ENCODE data around the gene B3GALNT1.

Gene B3GALNT1

DNA sequence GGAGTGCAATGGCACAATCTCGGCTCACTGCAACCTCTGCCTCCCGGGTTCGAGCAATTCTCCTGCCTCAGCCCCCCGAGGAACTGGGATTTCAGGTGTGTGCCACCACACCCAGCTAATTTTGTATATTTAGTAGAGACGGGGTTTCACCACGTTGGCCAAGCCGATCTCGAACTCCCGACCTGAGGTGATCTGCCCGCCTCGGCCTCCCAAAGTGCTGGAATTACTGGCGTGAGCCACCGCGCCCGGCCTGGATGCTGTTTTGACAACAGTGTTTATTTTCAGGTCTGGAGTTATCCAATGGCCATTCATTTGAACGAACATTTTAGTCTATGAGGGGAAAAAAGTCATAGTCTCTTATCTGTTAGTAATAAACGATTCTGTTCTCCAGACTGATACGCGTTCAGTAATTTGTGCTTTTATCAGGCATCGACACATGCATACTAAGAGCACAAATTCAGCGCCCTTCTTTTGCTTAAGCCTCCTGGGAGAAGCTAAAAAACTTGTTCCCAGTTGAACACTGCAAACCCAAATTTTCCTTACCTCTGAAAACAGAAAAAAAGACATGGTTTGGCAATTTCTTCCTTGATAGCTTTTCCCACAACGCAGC, 1.3 kb downstream of the B3GALNT1 start:
- TF ChIP-seq, protein P1, sequence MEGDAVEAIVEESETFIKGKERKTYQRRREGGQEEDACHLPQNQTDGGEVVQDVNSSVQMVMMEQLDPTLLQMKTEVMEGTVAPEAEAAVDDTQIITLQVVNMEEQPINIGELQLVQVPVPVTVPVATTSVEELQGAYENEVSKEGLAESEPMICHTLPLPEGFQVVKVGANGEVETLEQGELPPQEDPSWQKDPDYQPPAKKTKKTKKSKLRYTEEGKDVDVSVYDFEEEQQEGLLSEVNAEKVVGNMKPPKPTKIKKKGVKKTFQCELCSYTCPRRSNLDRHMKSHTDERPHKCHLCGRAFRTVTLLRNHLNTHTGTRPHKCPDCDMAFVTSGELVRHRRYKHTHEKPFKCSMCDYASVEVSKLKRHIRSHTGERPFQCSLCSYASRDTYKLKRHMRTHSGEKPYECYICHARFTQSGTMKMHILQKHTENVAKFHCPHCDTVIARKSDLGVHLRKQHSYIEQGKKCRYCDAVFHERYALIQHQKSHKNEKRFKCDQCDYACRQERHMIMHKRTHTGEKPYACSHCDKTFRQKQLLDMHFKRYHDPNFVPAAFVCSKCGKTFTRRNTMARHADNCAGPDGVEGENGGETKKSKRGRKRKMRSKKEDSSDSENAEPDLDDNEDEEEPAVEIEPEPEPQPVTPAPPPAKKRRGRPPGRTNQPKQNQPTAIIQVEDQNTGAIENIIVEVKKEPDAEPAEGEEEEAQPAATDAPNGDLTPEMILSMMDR (IDR thresholded peaks at IDR 0.05; ENCODE audit: borderline replicate concordance, control extremely low read depth, extremely low read depth, insufficient read depth, missing control alignments) = no peak
- in situ Hi-C loops (cut with MboI; ENCODE audit: low sequenced_read_pairs, unreplicated experiment) = loop anchor here (25.0 kb wide), 1 partner anchor 308 kb away; no protein-coding TSS in a partner anchor
- DNase-seq (ENCODE audit: low spot score) = no peak

DNA sequence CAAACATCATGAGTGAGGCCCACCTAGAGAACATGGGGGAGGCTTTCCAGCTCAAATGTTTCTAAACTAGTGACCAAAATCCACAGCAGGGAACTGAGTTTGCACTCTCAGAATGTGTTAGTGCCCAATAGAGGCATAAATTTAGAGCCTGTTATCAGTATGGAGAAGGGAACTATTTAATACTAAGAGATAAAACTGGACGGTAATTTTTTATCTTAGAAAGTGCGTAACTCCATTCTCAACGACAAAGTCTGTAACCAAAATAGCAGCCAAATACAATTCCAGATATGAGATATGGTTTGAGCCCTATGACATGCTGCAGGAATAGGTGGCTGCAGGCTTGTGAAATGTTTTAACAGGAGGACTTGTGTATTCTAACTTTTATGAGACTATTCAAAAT, 3.5 kb downstream of the B3GALNT1 start:
- TF ChIP-seq, protein P1 (IDR thresholded peaks at IDR 0.05; ENCODE audit: borderline replicate concordance, control extremely low read depth, extremely low read depth, insufficient read depth, missing control alignments) = no peak
- in situ Hi-C loops (cut with MboI; ENCODE audit: low sequenced_read_pairs, unreplicated experiment) = loop anchor here (25.0 kb wide), 1 partner anchor 311 kb away; no protein-coding TSS in a partner anchor
- no peak for DNase-seq (ENCODE audit: low spot score)

DNA sequence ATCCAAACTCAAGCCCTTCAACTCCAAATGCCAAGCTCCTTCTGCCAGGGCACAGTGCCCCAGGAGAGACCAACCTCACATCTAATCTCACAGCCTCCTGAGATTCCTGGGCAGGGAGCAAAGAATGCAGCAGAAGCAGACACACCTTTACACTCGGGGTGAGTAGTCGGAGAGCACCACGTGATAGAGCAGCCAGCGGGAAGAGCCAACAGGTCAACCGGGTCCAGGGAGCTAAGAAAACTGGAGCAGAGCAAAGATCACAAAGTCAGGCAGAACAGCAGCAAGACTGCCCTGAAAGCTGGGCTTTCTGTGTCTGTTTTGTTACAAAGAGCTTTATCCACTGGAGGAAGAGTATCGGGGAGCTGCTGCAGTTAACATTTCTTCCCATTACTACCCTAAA, 4.2 kb downstream of the B3GALNT1 start:
- TF ChIP-seq, protein P1 (IDR thresholded peaks at IDR 0.05; ENCODE audit: borderline replicate concordance, control extremely low read depth, extremely low read depth, insufficient read depth, missing control alignments) = no peak
- in situ Hi-C loops (cut with MboI; ENCODE audit: low sequenced_read_pairs, unreplicated experiment) = loop anchor here (25.0 kb wide), 1 partner anchor 311 kb away; no protein-coding TSS in a partner anchor
- DNase-seq (ENCODE audit: low spot score) = no peak

DNA sequence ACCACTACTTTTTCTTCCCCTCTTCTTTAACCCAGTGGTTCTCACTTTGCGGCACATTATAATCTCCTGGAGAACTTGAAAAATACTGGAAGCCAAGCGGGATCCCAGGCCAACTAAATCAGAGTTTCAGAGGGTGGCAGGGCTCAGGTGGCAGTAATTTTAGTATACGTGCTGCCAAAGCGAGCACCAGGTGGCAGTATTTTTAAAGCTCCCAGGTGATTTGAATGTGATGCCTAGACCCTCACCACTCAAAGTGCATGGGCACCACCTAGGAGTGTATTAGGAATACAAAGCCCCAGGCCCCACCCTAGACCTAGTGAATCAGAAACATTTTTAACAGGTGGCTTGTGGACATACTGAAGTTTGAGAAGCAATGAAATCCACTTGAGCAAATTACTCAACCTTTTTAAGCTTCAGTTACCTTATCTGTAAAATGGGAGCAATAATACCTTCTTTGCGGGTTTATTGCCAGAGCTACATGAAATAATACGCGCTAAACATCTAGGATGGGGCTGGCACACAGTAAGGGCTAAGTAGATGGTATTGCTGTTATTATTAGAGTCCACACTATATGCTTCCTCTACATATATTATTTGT, 8.3 kb downstream of the B3GALNT1 start:
- DNase-seq (ENCODE audit: low spot score) = no peak
- TF ChIP-seq, protein P1 (IDR thresholded peaks at IDR 0.05; ENCODE audit: borderline replicate concordance, control extremely low read depth, extremely low read depth, insufficient read depth, missing control alignments) = peak; percentile 12
- in situ Hi-C loops (cut with MboI; ENCODE audit: low sequenced_read_pairs, unreplicated experiment) = no loop called here

DNA sequence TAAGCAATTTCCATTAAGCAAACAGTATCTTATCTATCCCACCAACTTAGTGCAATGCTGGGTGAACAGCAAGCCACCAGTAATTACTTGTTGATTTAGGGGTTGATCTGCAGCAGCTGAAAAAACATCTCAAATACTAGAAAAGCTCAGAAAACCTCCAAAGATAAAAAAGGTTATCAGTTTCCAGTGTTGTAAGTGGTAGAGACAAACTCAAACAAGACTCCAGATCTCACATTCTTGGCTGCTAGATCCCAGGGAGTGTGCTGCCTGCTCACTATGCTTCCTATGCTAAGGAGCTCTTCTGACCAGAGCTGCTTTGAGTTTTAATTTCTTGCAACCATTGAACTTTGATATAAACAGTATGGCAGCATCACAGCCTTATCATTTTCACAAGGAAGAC, 11.3 kb downstream of the B3GALNT1 start:
- in situ Hi-C loops (cut with MboI; ENCODE audit: low sequenced_read_pairs, unreplicated experiment) = no loop called here
- TF ChIP-seq, protein P1 (IDR thresholded peaks at IDR 0.05; ENCODE audit: borderline replicate concordance, control extremely low read depth, extremely low read depth, insufficient read depth, missing control alignments) = no peak
- no peak for DNase-seq (ENCODE audit: low spot score)

DNA sequence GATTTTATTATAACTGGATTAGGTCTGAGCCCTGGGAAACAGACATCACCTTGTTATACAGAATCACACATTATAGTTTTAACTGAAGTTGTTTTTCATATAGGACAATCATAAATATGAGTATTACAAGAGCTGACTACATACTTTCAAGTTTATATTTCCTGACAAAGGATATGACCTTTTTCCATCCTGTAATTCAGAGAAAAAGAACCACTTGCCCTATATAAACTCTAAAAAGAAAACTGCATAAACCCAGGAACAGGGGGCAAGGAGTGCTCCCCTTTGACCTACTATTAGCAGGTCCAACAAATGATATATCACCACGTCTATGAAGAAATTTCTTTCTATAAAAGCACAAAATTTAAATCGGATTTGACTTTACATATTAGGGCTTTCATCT, 20.9 kb downstream of the B3GALNT1 start:
- no peak for DNase-seq (ENCODE audit: low spot score)
- TF ChIP-seq, protein P1 (IDR thresholded peaks at IDR 0.05; ENCODE audit: borderline replicate concordance, control extremely low read depth, extremely low read depth, insufficient read depth, missing control alignments) = no peak
- in situ Hi-C loops (cut with MboI; ENCODE audit: low sequenced_read_pairs, unreplicated experiment) = no loop called here

All from GM13976 (cell line).